Measurements from ENCODE around the gene FIGNL1. TPM values are rescaled to one million over a fixed set of nuclear protein-coding genes. Genes with fewer than 3 reads are reported as not detected.
A peak's percentile ranks its signal among the peaks of the same experiment; 100 is the strongest.

Gene FIGNL1
- polyA plus RNA-seq, 3 donors: 0.55 to 2.4 (median 1.8) TPM

DNA sequence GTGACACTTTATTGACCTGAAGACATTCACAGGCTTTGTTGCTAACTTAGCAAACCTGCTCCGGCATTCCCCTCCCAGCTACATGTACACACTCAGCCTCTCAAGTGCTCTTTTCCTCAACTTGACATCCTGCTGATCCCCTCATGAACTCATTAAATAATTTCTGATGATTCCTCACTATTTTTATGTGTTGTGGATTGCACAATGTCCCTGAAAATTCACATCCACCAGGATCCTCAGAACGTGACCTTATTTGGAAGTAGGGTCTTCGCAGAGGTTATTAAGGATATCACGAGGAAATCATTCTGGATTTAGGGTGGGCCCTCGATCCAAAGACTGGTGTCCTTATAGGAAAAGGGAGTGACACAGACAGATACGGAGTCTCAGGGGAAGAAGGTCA is 27.3 kb downstream of the FIGNL1 start:
- 95% methylated on average over 5 of the region's 6 CpGs for WGBS (ENCODE audit: insufficient coverage)
- no peak overlapping the region for H2AFZ ChIP-seq (ENCODE audit: insufficient read depth, low read depth, low read length, poor library complexity, severe bottlenecking)
- H3K9ac ChIP-seq (ENCODE audit: insufficient read depth, low read length, poor library complexity, severe bottlenecking): no peak overlapping the region
- TF ChIP-seq, protein P1, sequence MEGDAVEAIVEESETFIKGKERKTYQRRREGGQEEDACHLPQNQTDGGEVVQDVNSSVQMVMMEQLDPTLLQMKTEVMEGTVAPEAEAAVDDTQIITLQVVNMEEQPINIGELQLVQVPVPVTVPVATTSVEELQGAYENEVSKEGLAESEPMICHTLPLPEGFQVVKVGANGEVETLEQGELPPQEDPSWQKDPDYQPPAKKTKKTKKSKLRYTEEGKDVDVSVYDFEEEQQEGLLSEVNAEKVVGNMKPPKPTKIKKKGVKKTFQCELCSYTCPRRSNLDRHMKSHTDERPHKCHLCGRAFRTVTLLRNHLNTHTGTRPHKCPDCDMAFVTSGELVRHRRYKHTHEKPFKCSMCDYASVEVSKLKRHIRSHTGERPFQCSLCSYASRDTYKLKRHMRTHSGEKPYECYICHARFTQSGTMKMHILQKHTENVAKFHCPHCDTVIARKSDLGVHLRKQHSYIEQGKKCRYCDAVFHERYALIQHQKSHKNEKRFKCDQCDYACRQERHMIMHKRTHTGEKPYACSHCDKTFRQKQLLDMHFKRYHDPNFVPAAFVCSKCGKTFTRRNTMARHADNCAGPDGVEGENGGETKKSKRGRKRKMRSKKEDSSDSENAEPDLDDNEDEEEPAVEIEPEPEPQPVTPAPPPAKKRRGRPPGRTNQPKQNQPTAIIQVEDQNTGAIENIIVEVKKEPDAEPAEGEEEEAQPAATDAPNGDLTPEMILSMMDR (IDR thresholded peaks at IDR 0.05): no peak
- H3K9me3 ChIP-seq (replicated peaks in 1 of 2; ENCODE audit: control insufficient read depth in 1 of 2, insufficient read depth in 1 of 2, low read length in 2 of 2): no peaks in the 10 kb centered on the region
- peaks cover 6 to 8% of the 10 kb centered on the region in 2 donors for H3K4me1 ChIP-seq (ENCODE audit: control insufficient read depth in 1 of 2, insufficient read depth in 2 of 2, low read length in 2 of 2)
- Mint-ChIP-seq H3K36me3 (no peaks in the 10 kb centered on the region), H3K27ac (peak overlapping the region in 1 of 7 donors; percentile 15), H3K4me1 (peaks cover 8% of the 10 kb centered on the region), H3K4me3 (no peak overlapping the region), H3K27me3 (ENCODE audit: low read depth in 3 of 3) (peaks cover 0 to 3% (median 2%) of the 10 kb centered on the region in 3 donors), H3K9me3 (no peaks in the 10 kb centered on the region)
- no peaks in the 10 kb centered on the region for H3K27me3 ChIP-seq (ENCODE audit: control insufficient read depth in 2 of 2, insufficient read depth in 2 of 2, low read length in 2 of 2)
- no peaks in the 10 kb centered on the region for H3K36me3 ChIP-seq (replicated peaks in 1 of 2; ENCODE audit: control insufficient read depth in 1 of 2, insufficient read depth in 2 of 2, low read length in 2 of 2)
- H3K79me2 ChIP-seq (ENCODE audit: insufficient read depth, low read length): no peaks in the 10 kb centered on the region
- intact Hi-C loops (cut with micrococcal nuclease): no loop called here
- H3K4me3 ChIP-seq (replicated peaks in 1 of 3; ENCODE audit: low read depth in 2 of 3, low read length in 3 of 3): no peak overlapping the region
- H3K27ac ChIP-seq (ENCODE audit: low read depth in 1 of 2, low read length in 2 of 2): no peak overlapping the region
- no peak overlapping the region for H3K4me2 ChIP-seq (replicated peaks; ENCODE audit: extremely low read depth, low read length, poor library complexity, severe bottlenecking)
- no peak for DNase-seq
- no peaks in the 10 kb centered on the region for H4K20me1 ChIP-seq (ENCODE audit: insufficient read depth, low read length)

DNA sequence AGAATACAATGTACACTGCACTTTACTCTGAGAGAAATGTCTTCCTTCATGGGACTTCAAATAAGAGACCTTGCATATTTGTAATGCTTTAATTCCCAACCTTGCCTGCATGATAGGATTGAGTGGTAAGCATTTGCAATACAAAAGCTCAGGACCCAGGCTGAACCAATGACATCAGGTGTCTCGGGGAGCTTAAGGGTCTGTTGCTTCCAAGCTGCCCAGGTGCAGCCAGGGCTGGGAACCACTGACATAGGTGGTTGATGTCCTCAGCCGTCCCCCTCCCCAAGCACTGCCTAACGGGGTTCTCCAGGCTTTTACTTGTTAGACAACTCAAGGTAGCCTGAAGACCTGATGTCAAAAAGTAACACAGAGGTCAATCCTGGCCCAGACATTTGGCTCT is 29.1 kb downstream of the FIGNL1 start:
- Histone ChIP-seq H3K79me2 (ENCODE audit: insufficient read depth, low read length) (no peaks in the 10 kb centered on the region), H3K9ac (ENCODE audit: insufficient read depth, low read length, poor library complexity, severe bottlenecking) (no peak overlapping the region), H2AFZ (ENCODE audit: insufficient read depth, low read depth, low read length, poor library complexity, severe bottlenecking) (no peak overlapping the region), H3K4me3 (replicated peaks in 1 of 3; ENCODE audit: low read depth in 2 of 3, low read length in 3 of 3) (no peak overlapping the region), H3K9me3 (replicated peaks in 1 of 2; ENCODE audit: control insufficient read depth in 1 of 2, insufficient read depth in 1 of 2, low read length in 2 of 2) (no peaks in the 10 kb centered on the region), H3K4me1 (ENCODE audit: control insufficient read depth in 1 of 2, insufficient read depth in 2 of 2, low read length in 2 of 2) (peaks cover 24 to 26% of the 10 kb centered on the region in 2 donors), H3K27me3 (ENCODE audit: control insufficient read depth in 2 of 2, insufficient read depth in 2 of 2, low read length in 2 of 2) (no peaks in the 10 kb centered on the region), H4K20me1 (ENCODE audit: insufficient read depth, low read length) (no peaks in the 10 kb centered on the region), H3K36me3 (replicated peaks in 1 of 2; ENCODE audit: control insufficient read depth in 1 of 2, insufficient read depth in 2 of 2, low read length in 2 of 2) (no peaks in the 10 kb centered on the region), H3K27ac (ENCODE audit: low read depth in 1 of 2, low read length in 2 of 2) (no peak overlapping the region), H3K4me2 (replicated peaks; ENCODE audit: extremely low read depth, low read length, poor library complexity, severe bottlenecking) (no peak overlapping the region)
- peaks cover 25% of the 10 kb centered on the region for H3K4me1 Mint-ChIP-seq
- H3K36me3 Mint-ChIP-seq: no peaks in the 10 kb centered on the region
- no peak overlapping the region for H3K27ac Mint-ChIP-seq
- intact Hi-C loops (cut with micrococcal nuclease): no loop called here
- DNase-seq: no peak
- H3K27me3 Mint-ChIP-seq (ENCODE audit: low read depth in 3 of 3): peaks cover 0 to 3% (median 2%) of the 10 kb centered on the region in 3 donors
- H3K4me3 Mint-ChIP-seq: no peak overlapping the region
- TF ChIP-seq, protein P1 (IDR thresholded peaks at IDR 0.05): no peak
- peaks cover 0 to 2% (median 0%) of the 10 kb centered on the region in 7 donors for H3K9me3 Mint-ChIP-seq
- WGBS (ENCODE audit: insufficient coverage): 72% methylated on average over 3 of the region's 3 CpGs
